Measurements from ENCODE around the gene EHBP1.
"Not testable (repeated sequence)": the region's sequence is repeated elsewhere in the genome, so short reads cannot be mapped to it uniquely, and the experiment has no call there.

Gene EHBP1

DNA sequence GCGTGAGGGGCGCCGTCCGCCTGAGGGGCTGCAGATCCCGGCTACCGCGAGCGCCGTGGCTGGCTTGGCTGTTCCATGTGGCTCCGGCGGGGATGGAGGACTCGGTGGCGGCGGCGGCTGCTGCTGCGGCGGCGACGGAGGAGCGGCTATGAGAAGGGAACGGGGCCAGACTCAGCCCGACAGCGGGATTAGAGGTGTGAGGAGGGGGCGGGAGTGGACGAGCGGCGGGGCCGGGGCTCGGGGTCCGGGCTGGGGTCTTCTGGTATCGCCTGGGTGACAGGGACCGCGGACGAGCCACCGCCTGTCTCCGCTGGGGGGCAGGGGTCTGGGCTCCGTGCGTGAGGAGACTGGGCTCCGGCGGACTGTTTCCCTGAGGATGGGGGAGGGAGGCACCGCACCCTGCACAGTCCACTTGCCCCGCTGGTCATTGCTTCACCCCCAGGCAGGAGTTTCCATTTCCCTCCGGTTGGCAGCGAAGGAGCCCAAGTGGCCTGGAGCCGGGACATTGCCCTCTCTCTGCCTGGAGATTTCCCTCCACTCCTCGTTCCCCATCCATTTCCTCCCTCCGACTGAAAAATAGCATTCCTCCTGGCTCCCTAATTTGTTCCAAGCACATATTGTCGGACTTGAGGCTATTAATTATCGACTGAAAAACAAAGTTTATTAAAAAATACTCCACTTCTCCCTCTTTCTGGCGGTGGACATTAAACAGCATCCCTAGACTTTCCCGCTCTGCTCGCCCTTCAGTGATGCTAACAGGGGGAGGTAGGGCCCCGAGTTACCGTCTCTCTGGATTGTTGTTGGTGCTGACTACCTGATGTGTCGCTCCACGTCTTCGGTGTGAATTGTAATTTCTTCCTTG, 577 bp downstream of the EHBP1 start:
- DNase-seq: peak; percentile 62

DNA sequence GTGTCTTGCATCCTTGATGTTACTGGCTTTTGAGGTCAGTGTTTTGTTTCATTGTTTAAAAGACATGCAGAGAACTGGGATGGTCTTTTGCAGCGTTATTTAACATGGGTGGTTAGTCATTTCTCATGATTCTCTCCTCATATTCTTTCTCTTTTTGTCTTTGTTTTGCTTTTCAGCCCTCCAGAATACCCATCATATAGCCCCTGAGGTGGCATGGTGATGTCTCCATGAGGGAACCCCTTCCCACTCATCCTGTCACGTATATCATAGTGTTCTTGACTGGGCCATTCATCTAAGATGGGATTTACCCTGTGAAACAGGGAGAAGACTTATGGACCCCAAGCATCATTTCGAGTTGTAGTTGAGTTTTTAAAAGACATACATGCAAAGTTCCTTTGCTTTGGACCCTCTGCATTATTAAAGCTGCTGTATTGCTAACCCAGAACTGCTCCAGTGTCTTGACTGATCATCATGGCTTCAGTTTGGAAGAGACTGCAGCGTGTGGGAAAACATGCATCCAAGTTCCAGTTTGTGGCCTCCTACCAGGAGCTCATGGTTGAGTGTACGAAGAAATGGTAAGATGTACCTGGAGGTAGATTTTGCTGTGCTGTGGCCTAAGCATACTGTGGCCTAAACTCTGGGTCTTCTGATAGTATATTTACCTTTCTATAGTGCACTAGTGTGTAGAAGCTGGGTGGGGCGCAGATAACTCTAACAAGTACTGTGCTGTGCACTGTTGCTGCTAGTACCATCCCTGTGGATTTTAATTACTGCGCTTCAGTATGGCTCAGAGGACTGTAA, 1.4 kb downstream of the EHBP1 start:
- DNase-seq: peak; percentile 9

DNA sequence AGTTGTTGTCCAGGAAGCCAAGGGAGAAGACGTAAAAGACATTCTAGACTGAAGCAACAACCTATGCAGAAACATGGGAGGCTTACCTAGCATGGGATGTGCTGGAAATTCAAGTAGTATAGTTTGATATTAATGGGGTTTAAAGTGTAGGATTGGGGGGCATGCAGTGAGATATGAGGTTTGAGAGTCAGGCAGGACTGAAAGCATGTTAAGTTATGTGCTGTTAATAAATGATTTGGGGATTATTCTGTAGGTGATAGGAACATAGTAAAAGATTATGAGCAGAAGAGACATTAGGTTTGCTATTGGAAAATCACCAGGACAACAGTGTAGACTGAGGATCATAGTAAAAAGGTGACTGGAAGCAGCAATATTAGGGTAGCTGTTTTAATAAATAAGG, 3.2 kb downstream of the EHBP1 start:
- DNase-seq: no peak

DNA sequence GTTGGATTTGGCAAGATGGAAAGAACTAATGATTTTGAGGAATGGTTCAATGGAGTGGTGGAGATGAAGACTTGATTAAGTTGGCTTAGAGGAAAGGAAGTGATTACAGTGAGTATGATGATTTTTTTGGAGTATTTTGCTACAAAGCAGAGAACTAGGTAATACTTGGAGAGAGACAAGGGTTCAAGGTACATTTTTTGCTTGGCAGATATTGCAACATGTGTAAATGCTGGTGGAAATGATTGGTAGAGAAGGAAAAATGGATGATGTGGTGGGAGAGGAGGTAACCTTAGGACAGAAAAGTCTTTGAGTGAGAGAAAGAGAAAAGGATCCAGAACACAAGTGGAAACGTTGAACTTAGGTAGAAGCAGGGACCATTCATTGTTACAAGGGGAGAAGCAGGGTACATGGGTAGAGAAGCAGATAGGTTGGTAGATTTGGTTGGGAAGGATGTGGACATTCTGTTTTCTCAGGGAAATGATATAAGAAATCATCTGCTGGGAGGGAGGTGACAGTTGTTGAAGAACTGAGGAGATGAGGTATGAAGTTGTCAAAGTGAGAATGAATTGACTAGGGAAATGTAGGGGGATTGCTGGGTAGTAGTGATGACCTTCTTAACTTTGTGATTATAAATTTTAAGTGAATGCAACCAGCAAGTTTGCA, 6.5 kb downstream of the EHBP1 start:
- no peak for DNase-seq

DNA sequence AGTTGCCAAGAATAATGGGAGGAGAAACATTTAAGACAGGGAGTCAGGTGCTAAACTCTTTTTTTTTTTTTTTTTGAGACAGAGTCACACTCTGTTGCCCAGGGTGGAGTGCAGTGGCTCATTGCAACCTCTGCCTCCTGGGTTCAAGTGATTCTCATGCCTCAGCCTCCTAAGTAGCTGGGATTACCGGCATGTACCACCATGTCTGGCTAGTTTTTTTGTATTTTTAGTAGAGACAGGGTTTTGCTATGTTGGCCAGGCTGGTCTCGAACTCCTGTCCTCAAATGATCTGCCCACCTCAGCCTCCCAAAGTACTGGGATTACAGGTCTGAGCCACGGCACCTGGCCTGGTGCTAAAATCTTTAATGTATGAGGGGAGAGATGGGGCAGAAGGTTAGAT, 7.7 kb downstream of the EHBP1 start:
- DNase-seq: not testable (repeated sequence)

DNA sequence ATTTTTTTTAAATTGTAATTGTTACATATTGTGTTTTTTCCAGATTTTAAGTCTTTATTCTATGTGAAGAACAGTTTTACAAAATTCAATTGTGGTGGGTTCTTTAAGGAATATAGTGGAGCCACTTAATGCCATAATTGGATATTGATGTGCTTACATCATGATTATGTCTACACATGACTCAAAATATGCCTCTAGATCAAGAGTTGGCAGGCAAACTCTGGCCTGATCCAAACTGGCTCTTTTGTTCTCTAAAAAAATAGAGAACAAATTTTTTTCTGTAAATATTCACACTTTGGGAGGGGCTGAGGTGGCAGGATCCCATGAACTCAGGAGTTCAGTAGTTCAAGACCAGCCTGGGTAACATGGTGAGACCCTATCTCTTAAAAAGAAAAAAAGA, 8.3 kb downstream of the EHBP1 start:
- DNase-seq: no peak

DNA sequence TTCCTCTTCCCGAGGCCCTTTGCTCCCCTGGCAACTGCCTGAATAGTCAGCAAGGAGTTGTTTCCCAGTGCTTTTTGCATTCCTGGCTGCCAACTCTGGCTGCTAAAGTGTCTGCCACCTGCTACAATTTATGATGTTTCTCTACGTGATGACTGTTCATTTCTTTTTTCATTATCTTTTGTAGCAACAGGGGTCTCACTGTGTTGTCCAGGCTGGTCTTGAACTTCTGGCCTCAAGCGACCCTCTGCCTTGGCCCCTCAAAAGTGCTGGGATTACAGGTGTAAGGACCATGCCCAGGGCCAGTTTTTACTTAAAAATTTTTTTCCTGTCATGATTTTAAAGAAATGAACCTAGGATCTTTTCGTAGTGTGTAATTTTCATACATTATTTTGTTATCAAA, 11.3 kb downstream of the EHBP1 start:
- DNase-seq: no peak

DNA sequence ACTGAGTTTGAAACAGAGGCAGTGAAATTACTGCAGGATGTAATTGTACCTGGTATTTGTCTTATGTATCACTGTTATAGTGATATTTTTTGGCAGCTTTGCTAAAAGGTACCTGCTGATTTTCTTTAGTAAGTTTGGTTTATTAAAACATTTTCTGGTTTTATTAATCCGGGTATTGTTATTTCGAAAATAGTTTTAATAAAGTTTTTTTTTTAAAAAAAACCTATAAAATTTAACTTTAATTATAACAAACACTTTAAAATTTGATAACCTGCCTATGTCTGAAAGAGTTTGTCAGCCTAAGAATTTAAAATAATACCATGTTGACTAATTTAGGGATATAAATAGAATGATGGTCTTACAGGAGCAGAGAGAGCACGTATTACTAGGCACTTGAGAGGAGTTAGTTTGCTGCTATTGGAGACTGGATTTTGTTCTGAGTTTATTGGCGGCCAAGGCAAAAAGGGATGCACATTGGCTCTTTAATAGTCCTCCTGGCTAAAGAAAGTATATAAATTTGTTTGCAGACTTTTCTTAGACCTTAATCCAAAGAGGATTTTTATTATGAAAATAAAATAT, 12.1 kb downstream of the EHBP1 start:
- no peak for DNase-seq

DNA sequence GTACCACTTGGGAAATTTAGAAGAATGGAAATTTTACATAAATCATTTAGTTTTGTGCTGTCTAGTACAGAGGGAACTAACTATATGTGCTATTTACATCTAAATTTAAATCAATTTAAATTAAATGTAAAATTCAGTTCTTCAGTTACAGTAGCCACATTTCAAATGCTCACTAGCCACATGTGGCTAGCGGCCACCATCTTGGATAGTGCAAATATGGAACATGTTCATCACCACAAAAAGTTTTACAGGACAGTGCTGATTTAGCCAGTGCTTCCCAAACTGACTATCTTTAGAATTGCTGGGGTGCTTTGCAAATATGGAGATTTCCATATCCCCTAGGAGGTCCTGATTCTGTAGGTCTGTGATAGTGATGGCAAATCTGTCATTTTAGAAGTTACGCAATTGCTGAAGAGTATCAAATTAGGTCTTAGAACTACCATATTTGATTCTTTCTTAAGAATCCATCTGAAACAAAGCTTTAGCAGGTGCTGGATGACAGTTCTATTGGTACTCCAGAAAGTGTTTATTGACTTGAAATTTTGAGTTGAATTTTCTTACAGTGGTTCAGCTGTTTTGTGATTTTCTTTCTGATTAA, 12.8 kb downstream of the EHBP1 start:
- DNase-seq: no peak

DNA sequence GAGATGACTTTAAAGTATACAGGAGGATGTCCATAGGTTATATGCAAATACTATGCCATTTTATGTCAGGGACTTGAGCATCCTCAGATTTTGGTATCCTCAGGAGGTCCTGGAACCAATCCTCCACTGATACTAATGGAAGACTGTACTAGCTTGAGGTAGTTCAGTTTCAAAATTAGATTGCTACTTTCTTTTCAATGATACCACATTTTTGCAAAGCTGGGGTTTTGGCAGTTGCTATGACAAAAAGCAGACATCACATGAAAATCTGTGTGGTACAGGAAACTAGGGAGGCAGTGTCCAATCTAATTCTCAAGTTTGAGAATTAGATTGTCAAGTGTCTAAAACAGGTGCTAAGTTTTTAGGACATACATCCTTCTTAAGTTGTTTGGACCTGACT, 14.2 kb downstream of the EHBP1 start:
- no peak for DNase-seq

DNA sequence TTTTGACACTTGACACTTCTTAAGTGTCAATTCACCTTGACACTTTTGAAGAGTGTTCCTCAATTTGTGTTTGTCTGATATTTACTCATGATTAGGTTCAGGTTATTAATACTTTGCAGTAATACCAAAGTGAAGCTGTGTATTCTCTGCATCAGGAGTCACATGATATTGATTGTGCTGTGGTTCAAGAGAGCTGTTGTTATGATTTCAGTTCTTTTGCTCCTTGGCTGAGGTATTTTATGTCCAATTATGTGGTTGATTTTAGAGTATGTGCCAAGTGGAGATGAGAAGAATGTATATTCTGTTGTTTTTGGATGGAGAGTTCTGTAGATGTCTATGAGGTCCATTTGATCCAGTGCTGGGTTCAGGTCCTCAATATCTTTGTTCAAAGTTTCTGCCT, 17.2 kb downstream of the EHBP1 start:
- DNase-seq: no peak

DNA sequence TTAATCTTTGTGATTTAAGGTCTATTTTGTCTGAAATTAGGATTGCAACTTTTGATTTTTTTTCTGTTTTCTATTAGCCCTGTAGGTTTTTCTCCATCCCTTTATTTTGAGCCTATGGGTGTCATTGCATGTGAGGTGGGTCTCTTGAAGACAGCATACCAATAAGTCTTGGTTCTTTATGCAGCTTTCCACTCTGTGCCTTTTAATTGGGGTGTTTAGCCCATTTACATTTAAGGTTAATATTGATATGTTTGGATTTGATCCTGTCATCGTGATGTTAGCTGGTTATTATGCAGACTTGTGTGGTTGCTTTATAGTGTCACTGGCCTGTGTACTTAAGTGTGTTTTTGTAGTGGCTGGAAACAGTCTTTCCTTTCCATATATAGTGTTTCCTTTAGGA, 17.7 kb downstream of the EHBP1 start:
- no peak for DNase-seq

DNA sequence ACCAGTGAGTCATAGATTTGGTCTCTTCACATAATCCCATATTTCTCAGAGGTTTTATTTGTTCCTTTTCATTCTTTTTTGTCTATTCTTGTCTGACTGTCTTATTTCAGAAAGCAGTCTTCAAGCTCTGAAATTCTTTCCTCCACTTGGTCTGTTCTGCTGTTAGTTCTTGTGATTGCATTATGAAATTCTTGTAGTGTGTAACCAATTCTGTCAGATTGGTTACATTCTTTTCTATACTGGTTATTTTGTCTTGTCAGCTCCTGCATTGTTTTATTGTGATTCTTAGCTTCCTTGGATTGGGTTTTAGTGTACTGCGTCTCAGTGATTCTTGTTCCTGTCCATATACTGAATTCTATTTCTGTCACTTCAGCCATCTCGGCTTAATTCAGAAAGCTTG, 18.6 kb downstream of the EHBP1 start:
- no peak for DNase-seq

DNA sequence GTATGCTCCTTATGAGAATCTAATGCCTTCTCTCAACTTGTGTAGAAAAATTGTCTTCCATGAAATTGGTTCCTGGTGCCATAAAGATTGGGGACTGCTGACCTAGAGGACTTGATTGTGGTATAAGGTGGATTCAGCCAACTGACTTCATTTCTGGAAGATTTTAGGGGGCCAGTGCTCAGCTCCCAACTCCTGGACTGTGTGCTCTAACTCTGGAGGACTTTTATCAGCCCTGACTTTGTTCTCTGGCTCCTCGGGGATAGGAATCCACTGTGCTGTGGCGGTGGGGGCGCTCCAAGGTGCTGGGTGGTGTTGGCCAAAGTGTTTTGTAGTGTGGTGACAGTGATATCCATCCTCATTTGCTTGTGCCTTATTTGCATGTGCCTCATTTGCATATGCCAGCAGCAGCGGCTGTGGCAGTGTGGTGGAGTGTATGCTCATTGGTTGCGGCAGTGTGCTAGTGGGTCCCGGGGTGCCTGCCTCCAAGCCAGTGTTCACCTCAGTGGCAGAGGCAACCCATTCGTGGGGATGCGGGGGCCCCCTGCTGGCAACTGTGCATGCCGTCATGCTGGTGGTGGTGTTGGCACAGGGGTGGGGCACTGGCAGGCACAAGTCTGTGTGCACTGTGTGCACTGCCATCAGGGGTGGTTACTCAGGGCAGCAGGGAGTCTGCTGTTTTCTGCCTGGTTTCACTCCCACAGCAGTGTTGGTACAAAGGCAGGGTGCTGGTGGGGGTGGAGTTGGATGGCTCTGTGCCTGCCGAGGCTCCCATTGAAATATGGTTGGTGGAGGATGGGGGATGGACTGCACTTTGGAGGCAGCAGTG, 19.6 kb downstream of the EHBP1 start:
- no peak for DNase-seq

DNA sequence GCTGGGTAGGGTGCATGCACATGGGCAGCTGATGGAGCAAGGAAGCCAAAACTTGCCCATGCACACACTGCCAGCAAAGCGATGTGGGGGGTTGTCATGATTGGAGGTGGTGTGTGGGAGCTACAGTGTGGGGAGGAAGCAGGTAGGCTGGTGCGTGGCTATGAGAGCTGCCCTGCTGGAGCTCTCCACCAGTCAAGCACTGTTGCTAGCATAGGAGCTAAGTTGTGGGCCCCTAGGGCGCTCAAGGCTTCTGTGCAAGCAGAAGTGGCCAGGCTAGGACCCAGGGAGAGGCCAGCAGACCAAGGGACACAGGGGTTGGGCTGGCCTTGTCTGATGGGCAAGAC, 20.2 kb downstream of the EHBP1 start:
- DNase-seq: no peak

DNA sequence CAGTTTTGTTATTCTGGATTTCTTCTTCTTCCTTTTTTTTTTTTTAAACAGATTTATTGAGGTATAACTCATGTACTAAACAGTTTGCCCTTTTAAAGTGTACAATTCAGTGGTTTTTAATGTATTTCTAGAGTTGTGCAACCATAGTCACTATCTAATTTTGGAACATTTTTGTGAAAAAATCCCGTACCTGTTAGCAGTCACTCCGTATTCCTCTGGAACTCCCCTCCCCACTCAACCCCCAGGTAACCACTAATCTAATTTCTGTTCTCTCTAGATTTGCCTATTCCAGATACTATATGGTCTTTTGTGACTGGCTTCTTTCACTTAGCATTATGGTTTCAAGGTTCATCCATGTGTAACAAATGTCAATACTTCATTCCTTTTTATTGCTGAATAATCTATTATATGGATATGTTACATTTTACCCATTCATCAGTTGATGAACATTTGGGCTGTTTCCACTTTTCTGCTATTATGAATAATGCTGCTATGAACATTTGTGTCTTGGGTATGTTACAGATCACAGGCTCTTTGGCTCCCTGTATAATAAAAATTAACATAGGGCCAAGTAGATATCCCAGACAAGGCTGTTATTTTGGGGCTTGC, 21.9 kb downstream of the EHBP1 start:
- no peak for DNase-seq

DNA sequence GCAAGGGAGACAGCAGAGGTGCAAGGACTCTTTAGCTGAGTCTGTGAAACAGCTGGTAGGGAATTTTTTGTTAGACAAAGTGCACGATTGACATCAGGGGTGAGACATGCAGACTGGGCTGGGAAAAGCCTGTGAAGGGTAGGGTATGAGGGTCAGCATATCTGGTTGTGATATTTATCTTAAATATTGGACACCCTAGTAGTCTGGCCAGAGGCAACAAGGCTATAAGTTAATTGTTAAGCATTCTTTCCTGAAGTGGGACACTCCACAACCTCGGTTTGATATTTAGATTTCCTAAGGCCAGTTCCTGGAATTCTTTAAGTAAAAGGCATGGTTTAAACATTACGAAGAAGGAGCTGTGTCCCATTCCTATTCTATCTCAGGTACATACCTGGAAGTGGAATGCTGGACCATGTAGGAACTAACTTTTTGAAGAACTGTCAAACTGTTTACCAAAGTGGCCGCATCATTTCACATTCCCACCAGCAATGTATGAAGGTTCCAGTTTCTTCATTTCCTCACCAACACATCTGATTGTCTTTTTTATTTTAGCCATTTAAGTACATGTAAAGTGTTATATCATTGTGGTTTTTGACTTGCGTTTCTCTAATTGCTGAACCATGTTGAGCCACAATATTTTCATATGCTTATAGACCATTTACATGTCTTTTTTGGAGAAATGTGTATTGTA, 22.5 kb downstream of the EHBP1 start:
- no peak for DNase-seq

DNA sequence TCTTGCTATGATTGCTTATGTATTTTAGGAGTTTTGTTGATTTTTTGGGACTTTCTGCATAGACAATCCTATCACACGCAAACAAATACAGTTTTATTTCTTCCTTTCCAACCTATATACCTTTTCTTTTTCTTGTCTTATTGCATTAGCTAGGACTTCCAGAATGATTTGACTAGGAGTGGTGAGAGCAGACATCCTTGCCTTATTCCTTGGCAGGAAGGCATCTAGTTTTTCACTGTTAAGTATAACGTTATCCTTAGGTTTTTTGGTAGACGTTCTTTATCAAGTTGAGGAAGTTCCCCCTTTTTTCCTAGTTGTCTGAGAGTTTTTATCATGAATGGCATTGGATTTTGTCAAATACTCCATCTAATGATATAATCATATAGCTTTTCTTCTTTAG, 25.8 kb downstream of the EHBP1 start:
- no peak for DNase-seq

DNA sequence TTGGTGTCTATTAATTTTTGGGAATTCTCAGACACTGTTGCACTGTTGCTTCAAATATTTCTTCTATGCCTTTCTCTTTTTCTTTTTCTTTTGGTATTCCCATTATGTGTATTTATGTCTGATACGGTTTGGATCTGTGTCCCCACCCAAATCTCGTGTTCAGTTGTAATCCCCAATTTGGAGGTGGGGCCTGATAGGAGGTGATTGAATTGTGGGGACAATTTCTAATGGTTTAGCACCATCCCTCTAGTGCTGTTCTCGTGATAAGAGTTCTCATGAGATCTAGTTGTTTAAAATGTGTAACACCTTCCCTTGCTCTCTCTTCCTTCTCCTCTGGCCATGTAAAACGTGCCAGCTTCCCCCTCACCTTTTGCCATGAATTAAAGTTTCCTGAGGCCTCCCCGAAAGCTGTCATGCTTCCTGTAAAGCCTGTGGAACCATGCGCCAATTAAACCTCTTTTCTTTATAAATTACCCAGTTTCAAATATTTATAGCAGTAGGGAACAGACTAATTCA, 26.8 kb downstream of the EHBP1 start:
- no peak for DNase-seq

DNA sequence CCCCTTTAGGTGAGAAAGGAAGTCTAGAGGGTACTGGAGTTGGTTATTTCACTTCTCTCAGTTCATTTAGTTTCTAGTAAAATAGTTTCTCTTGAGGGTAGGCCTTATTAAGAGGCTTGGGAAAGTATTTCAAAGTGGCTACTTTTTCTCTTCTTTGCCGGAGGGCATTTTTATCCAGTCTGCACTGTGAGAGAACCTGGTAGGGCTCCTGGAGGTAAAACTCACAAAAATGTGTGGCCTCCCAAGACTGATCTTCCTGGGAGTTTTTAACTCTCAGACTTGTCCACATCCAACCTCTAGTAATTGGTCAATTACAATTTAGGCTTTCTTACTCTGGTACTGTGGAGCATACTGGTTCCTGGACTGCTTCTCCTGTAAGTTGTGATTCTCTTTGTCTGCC, 28.0 kb downstream of the EHBP1 start:
- DNase-seq: no peak
